Neural progenitor cell (in vitro differentiated cells): ENCODE results near the gene NDE1.

ENCODE experiments used
- EZH2 ChIP-seq: fragments of 200-600 bp; sonication (generic); IDR thresholded peaks from 2 replicates; pipeline ENCODE4 v1.6.1; 2017; ENCODE audit warnings: antibody characterized with exemption, mild to moderate bottlenecking, moderate library complexity
- TF ChIP-seq, protein P1 (sequence below): fragments of 200-600 bp; sonication (generic); IDR thresholded peaks from 2 replicates; pipeline ENCODE4 v1.5.1; 2017; ENCODE audit warnings: antibody characterized with exemption, mild to moderate bottlenecking

GRCh38 chr16:15607700-15608396 lies 42.2 kb upstream of the NDE1 start:
- TF ChIP-seq, protein P1, sequence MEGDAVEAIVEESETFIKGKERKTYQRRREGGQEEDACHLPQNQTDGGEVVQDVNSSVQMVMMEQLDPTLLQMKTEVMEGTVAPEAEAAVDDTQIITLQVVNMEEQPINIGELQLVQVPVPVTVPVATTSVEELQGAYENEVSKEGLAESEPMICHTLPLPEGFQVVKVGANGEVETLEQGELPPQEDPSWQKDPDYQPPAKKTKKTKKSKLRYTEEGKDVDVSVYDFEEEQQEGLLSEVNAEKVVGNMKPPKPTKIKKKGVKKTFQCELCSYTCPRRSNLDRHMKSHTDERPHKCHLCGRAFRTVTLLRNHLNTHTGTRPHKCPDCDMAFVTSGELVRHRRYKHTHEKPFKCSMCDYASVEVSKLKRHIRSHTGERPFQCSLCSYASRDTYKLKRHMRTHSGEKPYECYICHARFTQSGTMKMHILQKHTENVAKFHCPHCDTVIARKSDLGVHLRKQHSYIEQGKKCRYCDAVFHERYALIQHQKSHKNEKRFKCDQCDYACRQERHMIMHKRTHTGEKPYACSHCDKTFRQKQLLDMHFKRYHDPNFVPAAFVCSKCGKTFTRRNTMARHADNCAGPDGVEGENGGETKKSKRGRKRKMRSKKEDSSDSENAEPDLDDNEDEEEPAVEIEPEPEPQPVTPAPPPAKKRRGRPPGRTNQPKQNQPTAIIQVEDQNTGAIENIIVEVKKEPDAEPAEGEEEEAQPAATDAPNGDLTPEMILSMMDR = no peak
- no peak for TF ChIP-seq EZH2
